ENCODE data around the gene IARS1. TPM values are rescaled to one million over a fixed set of nuclear protein-coding genes. Genes with fewer than 3 reads are reported as not detected.
A peak's percentile ranks its signal among the peaks of the same experiment; 100 is the strongest.

Gene IARS1
- polyA plus RNA-seq, 3 donors = 7.1 to 24.2 (median 22.8) TPM

- Histone ChIP-seq H3K79me2 (ENCODE audit: insufficient read depth, low read length) (no peaks in the 10 kb centered on the region), H3K36me3 (replicated peaks in 1 of 2; ENCODE audit: control insufficient read depth in 1 of 2, insufficient read depth in 2 of 2, low read length in 2 of 2) (peaks cover 78 to 98% of the 10 kb centered on the region in 2 donors), H3K27ac (ENCODE audit: low read depth in 1 of 2, low read length in 2 of 2) (no peak overlapping the region), H4K20me1 (ENCODE audit: insufficient read depth, low read length) (no peaks in the 10 kb centered on the region), H3K9me3 (replicated peaks in 1 of 2; ENCODE audit: control insufficient read depth in 1 of 2, insufficient read depth in 1 of 2, low read length in 2 of 2) (no peaks in the 10 kb centered on the region), H2AFZ (ENCODE audit: insufficient read depth, low read depth, low read length, poor library complexity, severe bottlenecking) (no peak overlapping the region), H3K9ac (ENCODE audit: insufficient read depth, low read length, poor library complexity, severe bottlenecking) (no peak overlapping the region), H3K4me2 (replicated peaks; ENCODE audit: extremely low read depth, low read length, poor library complexity, severe bottlenecking) (no peak overlapping the region), H3K27me3 (ENCODE audit: control insufficient read depth in 2 of 2, insufficient read depth in 2 of 2, low read length in 2 of 2) (no peaks in the 10 kb centered on the region), H3K4me3 (replicated peaks in 1 of 3; ENCODE audit: low read depth in 2 of 3, low read length in 3 of 3) (no peak overlapping the region), H3K4me1 (ENCODE audit: control insufficient read depth in 1 of 2, insufficient read depth in 2 of 2, low read length in 2 of 2) (no peaks in the 10 kb centered on the region)
- H3K27me3 Mint-ChIP-seq (ENCODE audit: low read depth in 3 of 3) = peaks cover 0 to 2% (median 0%) of the 10 kb centered on the region in 3 donors
- intact Hi-C loops (cut with micrococcal nuclease) = no loop called here
- WGBS (ENCODE audit: insufficient coverage) = 100% methylated on average over 2 of the region's 2 CpGs
- H3K4me1 Mint-ChIP-seq = no peaks in the 10 kb centered on the region
- no peak for DNase-seq
- TF ChIP-seq, protein P1, sequence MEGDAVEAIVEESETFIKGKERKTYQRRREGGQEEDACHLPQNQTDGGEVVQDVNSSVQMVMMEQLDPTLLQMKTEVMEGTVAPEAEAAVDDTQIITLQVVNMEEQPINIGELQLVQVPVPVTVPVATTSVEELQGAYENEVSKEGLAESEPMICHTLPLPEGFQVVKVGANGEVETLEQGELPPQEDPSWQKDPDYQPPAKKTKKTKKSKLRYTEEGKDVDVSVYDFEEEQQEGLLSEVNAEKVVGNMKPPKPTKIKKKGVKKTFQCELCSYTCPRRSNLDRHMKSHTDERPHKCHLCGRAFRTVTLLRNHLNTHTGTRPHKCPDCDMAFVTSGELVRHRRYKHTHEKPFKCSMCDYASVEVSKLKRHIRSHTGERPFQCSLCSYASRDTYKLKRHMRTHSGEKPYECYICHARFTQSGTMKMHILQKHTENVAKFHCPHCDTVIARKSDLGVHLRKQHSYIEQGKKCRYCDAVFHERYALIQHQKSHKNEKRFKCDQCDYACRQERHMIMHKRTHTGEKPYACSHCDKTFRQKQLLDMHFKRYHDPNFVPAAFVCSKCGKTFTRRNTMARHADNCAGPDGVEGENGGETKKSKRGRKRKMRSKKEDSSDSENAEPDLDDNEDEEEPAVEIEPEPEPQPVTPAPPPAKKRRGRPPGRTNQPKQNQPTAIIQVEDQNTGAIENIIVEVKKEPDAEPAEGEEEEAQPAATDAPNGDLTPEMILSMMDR (IDR thresholded peaks at IDR 0.05) = no peak
- H3K36me3 Mint-ChIP-seq = peaks cover 83 to 91% of the 10 kb centered on the region in 2 donors
- H3K9me3 Mint-ChIP-seq = no peaks in the 10 kb centered on the region
- no peak overlapping the region for H3K4me3 Mint-ChIP-seq
- no peak overlapping the region for H3K27ac Mint-ChIP-seq
These were observed 36.2 kb downstream of the IARS1 start for GRCh38 chr9:92257327-92257726.

GRCh38 chr9:92254381-92255337, 38.8 kb downstream of the IARS1 start:
- no peak overlapping the region for H3K9ac ChIP-seq (ENCODE audit: insufficient read depth, low read length, poor library complexity, severe bottlenecking)
- no peak overlapping the region for H3K4me3 Mint-ChIP-seq

More at GRCh38 chr9:92254381-92255337, 38.8 kb downstream of the IARS1 start:
- Histone ChIP-seq H3K79me2 (ENCODE audit: insufficient read depth, low read length) (no peaks in the 10 kb centered on the region), H3K27me3 (ENCODE audit: control insufficient read depth in 2 of 2, insufficient read depth in 2 of 2, low read length in 2 of 2) (no peaks in the 10 kb centered on the region), H4K20me1 (ENCODE audit: insufficient read depth, low read length) (no peaks in the 10 kb centered on the region), H2AFZ (ENCODE audit: insufficient read depth, low read depth, low read length, poor library complexity, severe bottlenecking) (no peak overlapping the region), H3K27ac (ENCODE audit: low read depth in 1 of 2, low read length in 2 of 2) (no peak overlapping the region), H3K36me3 (replicated peaks in 1 of 2; ENCODE audit: control insufficient read depth in 1 of 2, insufficient read depth in 2 of 2, low read length in 2 of 2) (peaks cover 82 to 98% of the 10 kb centered on the region in 2 donors), H3K4me1 (ENCODE audit: control insufficient read depth in 1 of 2, insufficient read depth in 2 of 2, low read length in 2 of 2) (no peaks in the 10 kb centered on the region), H3K4me2 (replicated peaks; ENCODE audit: extremely low read depth, low read length, poor library complexity, severe bottlenecking) (no peak overlapping the region), H3K4me3 (replicated peaks in 1 of 3; ENCODE audit: low read depth in 2 of 3, low read length in 3 of 3) (no peak overlapping the region), H3K9me3 (replicated peaks in 1 of 2; ENCODE audit: control insufficient read depth in 1 of 2, insufficient read depth in 1 of 2, low read length in 2 of 2) (no peaks in the 10 kb centered on the region)
- H3K9me3 Mint-ChIP-seq = no peaks in the 10 kb centered on the region
- H3K4me1 Mint-ChIP-seq = no peaks in the 10 kb centered on the region
- H3K27me3 Mint-ChIP-seq (ENCODE audit: low read depth in 3 of 3) = no peaks in the 10 kb centered on the region
- peak overlapping the region in 1 of 7 donors; percentile 21 for H3K27ac Mint-ChIP-seq
- peaks cover 83 to 87% of the 10 kb centered on the region in 2 donors for H3K36me3 Mint-ChIP-seq
- DNase-seq = no peak
- TF ChIP-seq, protein P1 (IDR thresholded peaks at IDR 0.05) = no peak
- WGBS (ENCODE audit: insufficient coverage) = 89% methylated on average over 17 of the region's 19 CpGs
- intact Hi-C loops (cut with micrococcal nuclease) = no loop called here
